ENCODE data around the gene GABRG3. TPM values are rescaled to one million over a fixed set of nuclear protein-coding genes. Genes with fewer than 3 reads are reported as not detected.

The GABRG3 gene
- total and polyA plus RNA-seq, 2 donors from 2014 or later: not detected

DNA sequence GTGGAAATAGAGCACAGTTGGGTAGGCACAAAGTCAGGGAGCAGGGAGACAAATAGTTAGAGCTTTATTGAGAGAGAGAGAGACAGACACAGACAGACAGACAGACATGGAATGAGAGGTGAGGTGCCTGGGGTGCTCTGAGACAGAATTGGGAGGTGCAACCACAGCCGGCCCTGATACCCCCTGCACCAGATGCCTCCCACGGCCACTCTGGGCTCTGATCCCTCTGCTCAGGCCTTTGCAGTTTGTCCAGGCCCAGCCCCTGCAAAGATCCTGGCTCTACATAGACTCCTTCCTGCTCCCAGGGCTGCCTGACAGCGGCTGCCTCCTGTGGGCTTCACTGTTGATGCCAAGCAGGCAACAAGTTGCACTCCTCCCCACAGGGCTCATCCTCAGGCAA, 283.8 kb downstream of the GABRG3 start:
- no peaks in the 10 kb centered on the region for H3K27me3 ChIP-seq (ENCODE audit: control insufficient read depth, insufficient read depth, low read length)

DNA sequence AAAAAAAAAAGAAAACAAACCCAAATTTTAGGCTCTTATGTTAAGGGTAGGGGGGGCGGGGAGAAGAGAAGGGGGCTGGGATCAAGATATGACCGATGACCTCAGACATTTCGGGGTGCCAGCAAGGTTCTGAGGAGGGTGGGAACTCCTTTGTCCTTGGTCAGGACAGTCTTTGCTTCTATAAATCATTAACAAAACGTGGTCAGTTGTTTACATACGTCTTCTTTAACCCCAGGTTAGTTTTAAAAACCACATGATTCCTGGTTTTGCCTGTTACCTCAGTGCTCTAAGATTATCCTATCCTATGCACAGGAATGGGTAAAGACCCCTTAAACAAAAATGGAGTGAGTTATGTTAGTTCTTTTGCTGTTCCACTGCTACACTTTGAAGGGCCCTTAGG, 285.5 kb downstream of the GABRG3 start:
- H3K36me3 ChIP-seq (ENCODE audit: control insufficient read depth in 2 of 3, insufficient read depth in 3 of 3, low read length in 3 of 3): no peaks in the 10 kb centered on the region
- no peak overlapping the region for H3K9ac ChIP-seq (ENCODE audit: low read length in 3 of 3)
- no peak overlapping the region for H3K27ac ChIP-seq (ENCODE audit: low read depth in 2 of 2, low read length in 2 of 2)
- FAIRE-seq (no peak), DNase-seq (no peak)
- intact Hi-C loops (cut with DNase I): no loop called here
- no peaks in the 10 kb centered on the region for H3K9me3 ChIP-seq (ENCODE audit: control insufficient read depth in 2 of 3, insufficient read depth in 1 of 3, low read length in 3 of 3)
- no peaks in the 10 kb centered on the region for H3K27me3 ChIP-seq (ENCODE audit: control insufficient read depth, insufficient read depth, low read length)
- TF ChIP-seq, protein P1, sequence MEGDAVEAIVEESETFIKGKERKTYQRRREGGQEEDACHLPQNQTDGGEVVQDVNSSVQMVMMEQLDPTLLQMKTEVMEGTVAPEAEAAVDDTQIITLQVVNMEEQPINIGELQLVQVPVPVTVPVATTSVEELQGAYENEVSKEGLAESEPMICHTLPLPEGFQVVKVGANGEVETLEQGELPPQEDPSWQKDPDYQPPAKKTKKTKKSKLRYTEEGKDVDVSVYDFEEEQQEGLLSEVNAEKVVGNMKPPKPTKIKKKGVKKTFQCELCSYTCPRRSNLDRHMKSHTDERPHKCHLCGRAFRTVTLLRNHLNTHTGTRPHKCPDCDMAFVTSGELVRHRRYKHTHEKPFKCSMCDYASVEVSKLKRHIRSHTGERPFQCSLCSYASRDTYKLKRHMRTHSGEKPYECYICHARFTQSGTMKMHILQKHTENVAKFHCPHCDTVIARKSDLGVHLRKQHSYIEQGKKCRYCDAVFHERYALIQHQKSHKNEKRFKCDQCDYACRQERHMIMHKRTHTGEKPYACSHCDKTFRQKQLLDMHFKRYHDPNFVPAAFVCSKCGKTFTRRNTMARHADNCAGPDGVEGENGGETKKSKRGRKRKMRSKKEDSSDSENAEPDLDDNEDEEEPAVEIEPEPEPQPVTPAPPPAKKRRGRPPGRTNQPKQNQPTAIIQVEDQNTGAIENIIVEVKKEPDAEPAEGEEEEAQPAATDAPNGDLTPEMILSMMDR (IDR thresholded peaks at IDR 0.05; ENCODE audit: borderline replicate concordance, extremely low read depth, insufficient read depth): no peak
- no peak overlapping the region for H3K4me3 ChIP-seq (ENCODE audit: low read length in 3 of 3)
- H3K4me1 ChIP-seq (ENCODE audit: control insufficient read depth in 2 of 3, insufficient read depth in 2 of 3, low read depth in 1 of 3, low read length in 3 of 3): no peaks in the 10 kb centered on the region

More for the DNA sequence above, 283.8 kb downstream of the GABRG3 start:
- intact Hi-C loops (cut with DNase I): no loop called here
- Histone ChIP-seq H3K36me3 (ENCODE audit: control insufficient read depth in 2 of 3, insufficient read depth in 3 of 3, low read length in 3 of 3) (no peaks in the 10 kb centered on the region), H3K9me3 (ENCODE audit: control insufficient read depth in 2 of 3, insufficient read depth in 1 of 3, low read length in 3 of 3) (no peaks in the 10 kb centered on the region), H3K4me1 (ENCODE audit: control insufficient read depth in 2 of 3, insufficient read depth in 2 of 3, low read depth in 1 of 3, low read length in 3 of 3) (no peaks in the 10 kb centered on the region), H3K9ac (ENCODE audit: low read length in 3 of 3) (no peak overlapping the region), H3K4me3 (ENCODE audit: low read length in 3 of 3) (no peak overlapping the region), H3K27ac (ENCODE audit: low read depth in 2 of 2, low read length in 2 of 2) (no peak overlapping the region)
- no peak for DNase-seq
- FAIRE-seq: no peak
- TF ChIP-seq, protein P1 (IDR thresholded peaks at IDR 0.05; ENCODE audit: borderline replicate concordance, extremely low read depth, insufficient read depth): no peak

DNA sequence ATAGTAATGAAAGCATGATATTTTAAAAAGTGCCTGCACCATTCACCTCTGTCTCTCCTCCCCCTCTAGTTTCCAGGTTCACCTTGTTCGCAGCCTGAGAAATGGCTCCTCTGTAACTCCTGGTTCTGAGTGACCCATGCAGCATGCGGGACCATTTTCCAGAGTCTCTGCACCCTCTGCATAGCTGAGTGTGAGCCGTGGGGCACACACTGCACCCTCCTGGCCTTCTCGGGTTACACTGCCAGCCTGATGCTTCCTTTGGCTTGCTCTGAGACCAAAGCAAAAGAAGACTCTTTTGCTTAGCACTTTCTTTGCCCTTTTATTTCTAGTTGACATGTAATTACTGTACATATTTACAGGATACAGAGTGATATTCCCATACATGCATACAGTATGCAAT, 287.3 kb downstream of the GABRG3 start:
- TF ChIP-seq, protein P1 (IDR thresholded peaks at IDR 0.05; ENCODE audit: borderline replicate concordance, extremely low read depth, insufficient read depth): no peak
- Histone ChIP-seq H3K36me3 (ENCODE audit: control insufficient read depth in 2 of 3, insufficient read depth in 3 of 3, low read length in 3 of 3) (no peaks in the 10 kb centered on the region), H3K27ac (ENCODE audit: low read depth in 2 of 2, low read length in 2 of 2) (no peak overlapping the region), H3K9ac (ENCODE audit: low read length in 3 of 3) (no peak overlapping the region), H3K9me3 (ENCODE audit: control insufficient read depth in 2 of 3, insufficient read depth in 1 of 3, low read length in 3 of 3) (no peaks in the 10 kb centered on the region), H3K4me3 (ENCODE audit: low read length in 3 of 3) (no peak overlapping the region), H3K4me1 (ENCODE audit: control insufficient read depth in 2 of 3, insufficient read depth in 2 of 3, low read depth in 1 of 3, low read length in 3 of 3) (no peaks in the 10 kb centered on the region), H3K27me3 (ENCODE audit: control insufficient read depth, insufficient read depth, low read length) (no peaks in the 10 kb centered on the region)
- FAIRE-seq (no peak), DNase-seq (no peak)
- intact Hi-C loops (cut with DNase I): no loop called here

DNA sequence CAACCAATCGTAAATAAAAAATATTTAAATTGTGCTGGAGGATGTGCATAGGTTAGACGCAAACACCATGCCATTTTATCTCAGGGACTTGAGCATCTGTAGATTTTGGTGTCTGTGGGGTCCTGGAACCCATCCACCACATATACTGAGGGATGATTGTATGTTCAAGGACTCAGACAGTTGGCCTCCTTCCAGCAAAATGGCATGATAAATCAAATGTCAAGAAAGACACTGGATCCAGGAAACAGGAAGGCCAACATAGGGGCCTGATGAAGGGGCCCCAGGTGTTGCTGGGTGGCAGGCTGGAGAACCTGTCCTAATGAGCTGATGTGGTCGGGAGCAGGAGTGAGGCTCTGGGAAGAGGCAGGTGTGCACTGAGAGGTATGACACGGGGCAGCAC, 289.5 kb downstream of the GABRG3 start:
- intact Hi-C loops (cut with DNase I): no loop called here
- Histone ChIP-seq H3K4me1 (ENCODE audit: control insufficient read depth in 2 of 3, insufficient read depth in 2 of 3, low read depth in 1 of 3, low read length in 3 of 3) (no peaks in the 10 kb centered on the region), H3K9ac (ENCODE audit: low read length in 3 of 3) (no peak overlapping the region), H3K27me3 (ENCODE audit: control insufficient read depth, insufficient read depth, low read length) (no peaks in the 10 kb centered on the region), H3K9me3 (ENCODE audit: control insufficient read depth in 2 of 3, insufficient read depth in 1 of 3, low read length in 3 of 3) (no peaks in the 10 kb centered on the region), H3K27ac (ENCODE audit: low read depth in 2 of 2, low read length in 2 of 2) (no peak overlapping the region), H3K4me3 (ENCODE audit: low read length in 3 of 3) (no peak overlapping the region), H3K36me3 (ENCODE audit: control insufficient read depth in 2 of 3, insufficient read depth in 3 of 3, low read length in 3 of 3) (no peaks in the 10 kb centered on the region)
- FAIRE-seq (no peak), DNase-seq (no peak)
- TF ChIP-seq, protein P1 (IDR thresholded peaks at IDR 0.05; ENCODE audit: borderline replicate concordance, extremely low read depth, insufficient read depth): no peak
